Keratinocyte (primary cell): Measurements from ENCODE around the gene ASAP3. TPM values are rescaled to one million over a fixed set of nuclear protein-coding genes. Genes with fewer than 3 reads are reported as not detected.

ENCODE experiments used
- DNase-seq: peaks from one replicate; pipeline ENCODE4 v3.0.0-alpha.2; 2011; ENCODE audit warnings: low read depth, missing footprints, low spot score
- FAIRE-seq: peaks from 2 replicates; lab custom pipeline; 2011; peaks lifted over from hg19 to GRCh38; lab: Jason Lieb, UNC
- H2AFZ ChIP-seq: 2 replicates; pipeline ENCODE4 v1.6.0; 2012; ENCODE audit warnings: low read length, control low read depth, inconsistent platforms; ENCODE audit not compliant: control insufficient read depth
- H3K27ac ChIP-seq: 2 replicates; pipeline ENCODE4 v1.5.1; 2011; ENCODE audit warnings: low read length; ENCODE audit not compliant: control insufficient read depth, insufficient read depth
- H3K27me3 ChIP-seq: 3 replicates; pipeline ENCODE4 v1.6.0; 2011; ENCODE audit warnings: low read length; ENCODE audit not compliant: control insufficient read depth, insufficient read depth; ENCODE audit errors: extremely low read depth
- H3K36me3 ChIP-seq, 2 experiments: 2 replicates in 1 of 2; 3 replicates in 1 of 2; pipeline ENCODE4 v1.5.1; 2011; ENCODE audit warnings: low read length in 2 of 2, mild to moderate bottlenecking in 1 of 2; ENCODE audit not compliant: control insufficient read depth in 2 of 2, insufficient read depth in 2 of 2; ENCODE audit errors: extremely low read depth in 1 of 2
- H3K4me1 ChIP-seq: 3 replicates; pipeline ENCODE4 v1.5.1; 2011; ENCODE audit warnings: low read length; ENCODE audit not compliant: control insufficient read depth, insufficient read depth; ENCODE audit errors: extremely low read depth
- H3K4me2 ChIP-seq: 3 replicates; pipeline ENCODE4 v1.6.0; 2011; ENCODE audit warnings: low read depth, low read length; ENCODE audit not compliant: control insufficient read depth, insufficient read depth; ENCODE audit errors: extremely low read depth
- H3K4me3 ChIP-seq, 3 experiments: fragments of 200-600 bp in 1 of 3; sonication (generic) in 1 of 3; 2 replicates in 2 of 3; 3 replicates in 1 of 3; pipeline ENCODE4 v1.5.1; 2011 to 2016; ENCODE audit warnings: low read length in 3 of 3, mild to moderate bottlenecking in 3 of 3, control low read depth in 2 of 3, inconsistent platforms in 1 of 3, low read depth in 1 of 3, mixed read lengths in 1 of 3, mixed run types in 1 of 3, moderate library complexity in 1 of 3; ENCODE audit not compliant: control insufficient read depth in 2 of 3, insufficient read depth in 2 of 3; ENCODE audit errors: extremely low read depth in 1 of 3
- H3K79me2 ChIP-seq: 2 replicates; pipeline ENCODE4 v1.6.0; 2012; ENCODE audit warnings: low read length; ENCODE audit not compliant: control insufficient read depth, insufficient read depth
- H3K9ac ChIP-seq: 3 replicates; pipeline ENCODE4 v1.6.0; 2011; ENCODE audit warnings: low read length; ENCODE audit not compliant: control insufficient read depth, insufficient read depth; ENCODE audit errors: extremely low read depth
- H3K9me1 ChIP-seq: 3 replicates; pipeline ENCODE4 v1.6.0; 2011; ENCODE audit warnings: low read length; ENCODE audit not compliant: control insufficient read depth, insufficient read depth; ENCODE audit errors: extremely low read depth
- H3K9me3 ChIP-seq: 2 replicates; pipeline ENCODE4 v1.5.1; 2012; ENCODE audit warnings: low read depth, low read length; ENCODE audit not compliant: control insufficient read depth
- H4K20me1 ChIP-seq: 3 replicates; pipeline ENCODE4 v1.6.0; 2011; ENCODE audit warnings: low read length; ENCODE audit not compliant: control insufficient read depth, insufficient read depth; ENCODE audit errors: extremely low read depth
- CTCF ChIP-seq, 3 experiments: IDR thresholded peaks in 1 of 3; conservative IDR thresholded peaks in 1 of 3; optimal IDR thresholded peaks in 1 of 3; 2 replicates in 2 of 3; 3 replicates in 1 of 3; pipeline versions ENCODE3 to v1.5.1; 2011; ENCODE audit warnings: low read length in 3 of 3, mild to moderate bottlenecking in 3 of 3, moderate library complexity in 2 of 3, control low read depth in 1 of 3, inconsistent platforms in 1 of 3; ENCODE audit not compliant: insufficient read depth in 2 of 3; ENCODE audit errors: extremely low read depth in 1 of 3
- EZH2 ChIP-seq: IDR thresholded peaks from one replicate; pipeline ENCODE4 v1.6.1; 2012; ENCODE audit warnings: inconsistent platforms, mild to moderate bottlenecking, low read length, moderate library complexity
- dilution Hi-C: fragments of 300-500 bp; cut with MboI; formaldehyde crosslinking; loops from one replicate; pipeline ENCODE4 v1.7.0; 2020; ENCODE audit warnings: low sequenced_read_pairs; ENCODE audit not compliant: extremely low pct_ligation_motif_present
- polyA plus RNA-seq, 5 experiments: library from polyadenylated mRNA; depleted of rRNA in 3 of 5; stranded (reverse) in 3 of 5; stranded (forward) in 1 of 5; unstranded in 1 of 5; fragments of >200 nt; gene quantifications; 1 replicate in 1 of 5; 2 replicates in 3 of 5; 3 replicates in 1 of 5; pipeline versions ENCODE4 v1.2.1 to v1.2.3, GENCODE V29; 2011 to 2012; ENCODE audit warnings: missing spikeins in 2 of 5, low read depth in 1 of 5, low replicate concordance in 1 of 5

ASAP3 gene
- polyA plus RNA-seq, 1 donor (not counting 4 experiments of a cell fraction or from before 2014, with no cell fraction given) = 11.4 TPM

- no peaks in the 10 kb centered on the region for H3K4me1 ChIP-seq
- no peak overlapping the region for H3K9ac ChIP-seq
- no peak overlapping the region for H3K4me3 ChIP-seq
- H4K20me1 ChIP-seq = no peaks in the 10 kb centered on the region
- no peak overlapping the region for H2AFZ ChIP-seq
- FAIRE-seq = no peak
- H3K27ac ChIP-seq = no peak overlapping the region
- no peaks in the 10 kb centered on the region for H3K27me3 ChIP-seq
- dilution Hi-C loops = no loop called here
- no peak overlapping the region for H3K4me2 ChIP-seq
- H3K79me2 ChIP-seq = no peaks in the 10 kb centered on the region
- DNase-seq = no peak
- no peak for TF ChIP-seq EZH2
- no peak for TF ChIP-seq CTCF (optimal IDR thresholded peaks at IDR 0.05 in 1 of 3, IDR thresholded peaks at IDR 0.05 in 1 of 3, conservative IDR thresholded peaks at IDR 0.05 in 1 of 3; ENCODE audit: extremely low read depth in 1 of 3, insufficient read depth in 2 of 3, low read length in 3 of 3)
- no peaks in the 10 kb centered on the region for H3K9me3 ChIP-seq
- no peaks in the 10 kb centered on the region for H3K36me3 ChIP-seq
- no peaks in the 10 kb centered on the region for H3K9me1 ChIP-seq
These were observed 33.6 kb upstream of the ASAP3 start for GRCh38 chr1:23517581-23517980.

GRCh38 chr1:23515905-23516304, 31.9 kb upstream of the ASAP3 start:
- Histone ChIP-seq H4K20me1 (no peaks in the 10 kb centered on the region), H3K9me1 (no peaks in the 10 kb centered on the region), H3K4me2 (no peak overlapping the region), H3K4me3 (no peak overlapping the region), H2AFZ (no peak overlapping the region), H3K4me1 (no peaks in the 10 kb centered on the region), H3K79me2 (no peaks in the 10 kb centered on the region), H3K9ac (no peak overlapping the region), H3K27ac (no peak overlapping the region), H3K36me3 (no peaks in the 10 kb centered on the region), H3K27me3 (no peaks in the 10 kb centered on the region), H3K9me3 (no peaks in the 10 kb centered on the region)
- no peak for DNase-seq
- no peak for FAIRE-seq
- dilution Hi-C loops = no loop called here
- no peak for TF ChIP-seq CTCF (optimal IDR thresholded peaks at IDR 0.05 in 1 of 3, IDR thresholded peaks at IDR 0.05 in 1 of 3, conservative IDR thresholded peaks at IDR 0.05 in 1 of 3; ENCODE audit: extremely low read depth in 1 of 3, insufficient read depth in 2 of 3, low read length in 3 of 3)
